NCI-H748 treated with DMSO at 0.1 percent for 48 hours (cell line): ENCODE data around the gene LBX2.
"Not testable (repeated sequence)": the region's sequence is repeated elsewhere in the genome, so short reads cannot be mapped to it uniquely, and the experiment has no call there.

ENCODE experiments used
- DNase-seq: peaks from one replicate; lab custom pipeline; 2025; lab: John Stamatoyannopoulos, UW

The LBX2 gene

DNA sequence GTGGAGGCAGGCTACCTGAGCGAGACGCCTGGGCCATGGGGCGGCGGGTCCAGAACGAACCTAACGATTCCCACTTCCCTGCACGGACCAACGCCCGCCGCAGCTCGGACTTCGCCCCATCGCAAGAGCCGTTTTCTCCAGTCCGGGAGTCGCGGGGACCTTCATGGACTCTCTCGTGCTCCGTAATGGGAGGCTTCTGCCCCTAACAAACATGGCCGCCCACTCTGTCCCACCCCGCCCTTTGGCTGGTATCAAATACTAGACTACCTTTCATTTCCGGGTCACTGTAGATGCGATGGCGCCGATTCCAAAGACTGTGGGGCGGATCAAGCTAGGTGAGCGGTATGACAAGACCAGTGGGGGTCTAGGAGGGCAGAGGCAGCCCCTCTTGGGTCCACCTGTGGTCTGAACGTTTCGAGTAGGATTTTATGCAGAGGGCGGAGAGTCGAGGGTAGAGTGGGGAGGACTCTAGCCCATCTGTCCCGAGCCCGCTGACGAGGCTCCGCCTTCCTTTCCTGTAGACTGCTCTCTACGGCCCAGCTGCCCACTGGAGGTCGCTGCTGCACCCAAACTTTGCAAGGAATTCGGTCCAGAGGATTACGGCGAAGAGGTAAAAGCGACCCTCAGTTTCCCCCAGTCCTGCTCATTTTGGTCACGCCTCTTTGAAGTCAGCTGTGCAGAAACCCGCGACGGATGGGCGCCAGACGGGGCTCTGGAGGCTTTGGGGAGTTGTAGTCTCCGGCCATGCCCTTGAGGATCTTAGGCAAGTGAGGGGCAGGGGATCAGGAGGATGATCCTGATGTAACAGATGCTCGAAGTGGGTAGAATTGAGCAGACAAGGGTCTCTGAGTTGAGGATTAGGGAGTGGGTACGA, 16.4 kb downstream of the LBX2 start, which contains the start of the genes CCDC142 and TTC31:
Gene CCDC142 (minus strand): TSS at position 198 of the 874 bp plus-strand sequence. CDS start 161 bp downstream, at position 37.
Gene TTC31 (plus strand): TSS at position 281 of the 874 bp plus-strand sequence. CDS start 15 bp downstream, at position 296.
- DNase-seq = peak; percentile 87

DNA sequence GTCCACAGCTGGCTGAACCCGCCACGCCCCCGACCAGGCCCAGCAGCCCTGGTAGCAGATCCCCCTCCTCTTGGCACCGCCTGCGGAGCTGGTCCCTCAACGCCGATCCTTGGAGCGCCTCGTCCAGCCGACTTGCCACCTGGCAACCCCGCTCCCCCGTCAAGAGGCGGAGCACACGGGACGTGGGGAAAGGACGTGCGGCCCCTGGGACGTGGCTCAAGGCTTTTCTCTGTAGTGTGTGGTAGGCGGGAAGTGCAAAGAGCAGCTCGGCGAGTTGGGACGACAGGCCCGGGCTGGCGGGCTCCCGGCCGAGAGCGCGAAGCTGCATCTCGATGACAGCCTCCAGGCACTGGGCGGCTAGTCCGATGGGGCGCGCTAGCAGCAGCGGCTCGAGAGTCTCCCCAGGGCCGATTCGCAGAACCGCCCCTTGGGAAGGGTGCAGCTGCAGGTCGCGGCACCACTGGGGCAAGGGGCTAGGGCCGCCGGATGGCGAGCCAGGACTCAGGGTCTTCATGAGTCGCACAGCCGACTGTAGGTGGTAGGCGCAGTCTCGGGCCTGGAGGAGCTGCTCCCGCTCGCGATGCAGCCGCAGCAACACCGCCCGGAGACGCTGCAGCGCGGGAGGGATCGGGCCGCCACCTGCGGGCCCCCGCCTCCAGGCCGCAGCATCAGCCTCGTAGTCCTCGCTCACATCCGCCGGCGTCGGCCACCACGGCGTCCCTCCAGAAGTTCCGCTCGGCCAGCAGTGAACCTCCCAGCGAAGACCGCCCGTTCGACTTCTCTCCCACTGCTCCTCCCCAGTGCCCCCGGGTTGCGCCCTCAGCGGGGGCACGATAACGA, 17.2 kb downstream of the LBX2 start:
- no peak for DNase-seq

DNA sequence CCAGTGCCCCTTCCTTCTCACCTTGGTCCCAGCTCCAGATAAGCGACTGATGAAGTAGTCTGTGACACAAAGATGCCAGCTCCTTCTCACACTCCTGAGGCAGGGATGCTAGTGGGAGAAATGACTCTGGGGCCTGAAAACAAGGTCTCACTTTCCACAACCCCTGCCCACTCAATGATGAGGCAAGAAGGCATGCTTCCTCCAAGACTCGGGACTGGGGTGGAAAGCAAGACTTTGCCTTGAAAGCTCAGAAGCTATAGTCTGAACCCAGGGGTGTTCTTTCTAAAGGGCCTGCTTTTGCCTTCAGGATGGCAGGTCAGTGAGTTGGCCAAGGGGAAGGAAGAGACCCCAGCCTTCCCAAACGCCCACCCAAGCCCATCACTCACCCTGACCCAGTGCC, 18.0 kb downstream of the LBX2 start:
- no peak for DNase-seq

DNA sequence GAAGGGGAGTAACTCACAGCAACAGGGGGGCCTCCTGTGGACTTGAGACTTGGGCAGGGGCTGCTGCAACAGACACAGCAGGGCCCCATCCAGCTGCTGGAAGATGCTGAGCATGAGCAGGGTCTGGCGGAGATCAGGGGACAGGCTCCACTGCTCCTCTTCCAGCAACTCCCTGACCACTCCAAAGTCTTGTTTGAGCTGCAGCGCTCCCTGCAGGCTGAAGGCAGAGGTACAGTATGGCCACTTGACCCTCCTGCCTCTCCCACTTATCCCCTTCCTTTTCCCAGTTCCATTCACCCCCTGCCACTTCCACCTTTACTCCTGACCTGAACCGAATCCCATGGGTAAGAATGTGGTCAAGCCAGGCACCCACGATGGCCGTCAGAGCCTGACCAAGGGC, 24.5 kb downstream of the LBX2 start:
- no peak for DNase-seq

DNA sequence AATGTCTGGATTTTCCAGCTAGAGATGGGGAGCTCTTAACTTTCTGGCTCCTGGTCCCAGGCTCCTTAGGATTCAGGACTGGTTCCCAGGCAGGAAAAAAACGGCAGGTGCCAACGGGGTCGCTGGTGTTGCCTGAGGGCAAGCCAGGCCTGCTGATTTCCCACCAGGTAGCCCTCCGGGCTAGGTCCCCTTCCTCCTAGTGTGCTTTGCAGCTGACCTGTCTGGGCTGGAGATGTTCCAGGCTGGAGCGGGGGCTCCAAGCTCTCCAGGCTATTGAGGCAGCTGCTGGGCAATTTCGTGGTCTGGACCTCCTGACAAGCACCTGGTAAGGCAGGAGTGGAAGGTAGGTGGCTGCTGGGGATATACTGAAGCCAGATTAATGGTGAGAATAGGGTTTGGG, 24.9 kb downstream of the LBX2 start:
- DNase-seq = no peak

DNA sequence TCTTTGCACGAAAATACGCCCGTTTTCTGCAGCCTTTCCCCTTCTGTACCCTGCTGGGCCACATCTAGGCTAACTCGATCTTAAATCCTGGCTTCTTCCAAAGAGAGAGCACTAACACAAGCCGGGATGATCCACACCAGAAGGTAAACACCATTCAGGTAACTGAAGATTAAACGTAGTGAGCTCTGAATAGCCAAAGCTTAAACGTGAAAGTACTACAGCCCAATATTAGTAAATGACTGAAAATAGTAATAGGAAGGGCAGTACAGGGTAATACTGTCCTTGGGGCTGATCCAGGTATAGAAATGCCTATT, 26.5 kb downstream of the LBX2 start:
- DNase-seq = no peak

DNA sequence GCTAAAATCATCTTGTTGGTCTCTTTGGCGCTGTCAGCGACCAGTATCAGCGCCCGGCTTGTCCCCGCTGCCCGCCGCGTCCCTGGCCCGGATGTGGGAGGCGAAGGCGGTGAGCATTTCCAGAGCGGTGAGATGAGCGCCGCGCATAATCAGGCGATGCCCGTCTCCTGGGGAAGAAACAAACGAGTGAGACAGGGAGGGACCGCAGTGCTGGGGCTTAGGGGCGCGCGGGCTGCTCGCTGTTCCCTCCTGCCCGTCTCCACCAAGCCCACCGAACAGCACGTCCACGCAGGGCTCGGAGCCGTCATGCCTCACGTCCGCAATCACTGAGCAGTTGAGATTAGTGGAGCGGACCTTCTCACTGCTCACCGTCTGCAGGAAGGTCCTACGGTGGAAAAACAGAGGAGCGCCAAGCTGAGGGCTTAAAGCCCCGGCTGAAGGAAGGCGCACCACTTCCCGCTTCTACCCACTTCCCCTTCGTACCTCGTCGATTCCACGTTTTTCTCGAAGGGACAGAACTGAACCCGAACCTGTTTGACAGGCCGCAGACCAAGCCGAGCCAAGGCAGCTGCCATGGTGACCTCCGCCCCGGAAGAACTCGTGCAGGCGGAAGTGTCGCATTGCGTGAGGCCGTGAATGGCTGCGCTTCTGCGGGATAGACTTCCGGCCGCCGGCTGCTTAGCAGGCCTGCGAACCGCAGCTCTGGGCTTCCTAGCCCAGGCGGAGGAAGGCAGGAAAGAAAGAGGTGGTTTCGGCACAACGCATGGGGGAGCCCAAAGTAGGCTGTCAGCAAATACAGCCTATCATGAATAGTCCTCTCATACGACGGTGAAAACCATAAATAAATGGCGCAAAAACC, 27.1 kb downstream of the LBX2 start, which contains the start of gene MRPL53:
Gene MRPL53 (minus strand): TSS at position 595 of the 859 bp plus-strand sequence. CDS start 20 bp downstream, at position 575.
- DNase-seq = peak; percentile 60

DNA sequence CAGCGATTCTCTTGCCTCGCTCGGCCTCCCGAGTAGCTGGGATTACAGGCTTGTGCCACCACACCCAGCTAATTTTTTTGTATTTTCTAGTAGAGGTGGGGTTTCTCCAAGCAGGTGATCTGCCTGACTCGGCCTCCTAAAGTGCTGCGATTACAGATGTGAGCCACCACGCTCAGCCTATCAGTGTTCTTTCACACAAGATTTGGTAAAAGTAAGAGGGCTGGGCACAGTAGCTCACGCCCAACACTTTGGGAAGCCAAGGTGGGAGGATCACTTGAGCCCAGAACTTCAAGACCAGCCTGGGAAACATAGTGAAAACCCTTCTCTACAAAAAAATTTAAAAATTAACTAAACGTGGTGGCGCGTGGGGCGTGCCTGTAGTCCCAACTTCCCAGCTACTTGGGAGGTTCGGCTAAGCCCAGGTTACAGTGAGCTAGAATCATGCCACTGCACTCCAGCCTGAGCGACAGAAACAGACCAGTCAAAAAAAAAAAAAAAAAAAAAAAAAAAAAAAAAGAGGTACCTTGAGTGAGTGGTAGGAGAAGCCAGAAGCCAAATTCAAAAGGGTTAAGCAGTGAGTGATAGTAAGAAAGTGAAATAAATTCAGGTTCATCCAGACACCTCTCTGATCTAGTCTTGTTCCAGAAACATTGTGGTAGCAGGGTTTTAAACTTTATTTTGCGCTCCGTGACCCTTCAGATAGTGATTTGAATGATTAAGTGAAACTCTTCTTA, 27.9 kb downstream of the LBX2 start:
- no peak for DNase-seq

DNA sequence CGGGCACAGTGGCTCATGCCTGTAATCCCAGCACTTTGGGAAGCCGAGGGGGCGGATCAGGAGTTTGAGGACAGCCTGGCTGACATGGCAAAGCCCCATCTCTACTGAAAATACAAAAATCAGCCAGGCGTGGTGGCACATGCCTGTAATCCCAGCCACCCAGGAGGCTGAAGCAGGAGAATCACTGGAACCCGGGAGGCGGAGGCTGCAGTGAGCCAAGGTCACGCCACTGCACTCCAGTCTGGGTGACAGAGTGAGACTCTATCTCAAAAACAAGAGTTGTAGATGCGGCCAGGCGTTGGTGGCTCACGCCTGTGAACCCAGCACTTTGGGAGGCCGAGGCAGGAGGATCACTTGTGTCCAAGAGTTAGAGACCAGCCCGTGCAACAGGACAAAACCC, 28.7 kb downstream of the LBX2 start:
- DNase-seq = not testable (repeated sequence)

DNA sequence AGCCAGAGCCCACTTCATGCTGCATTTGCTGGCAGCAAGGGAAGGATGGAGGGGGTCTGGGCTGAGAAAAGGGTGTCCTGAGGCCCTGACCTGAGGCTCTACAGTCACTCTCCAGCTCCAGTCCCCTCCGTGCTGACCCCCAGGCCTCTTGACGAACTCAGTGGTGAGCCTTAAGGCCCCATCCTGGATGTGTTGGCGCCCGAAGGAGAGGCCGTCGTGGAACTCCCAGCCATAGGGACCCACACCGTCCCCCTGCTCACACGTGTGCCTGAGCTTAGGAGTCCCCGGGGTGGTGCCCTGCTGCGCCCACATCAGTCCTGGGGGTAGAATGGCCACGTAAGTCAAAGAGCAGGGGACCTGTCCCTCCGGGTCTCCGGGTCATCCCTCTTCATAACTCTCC, 35.0 kb downstream of the LBX2 start:
- no peak for DNase-seq

DNA sequence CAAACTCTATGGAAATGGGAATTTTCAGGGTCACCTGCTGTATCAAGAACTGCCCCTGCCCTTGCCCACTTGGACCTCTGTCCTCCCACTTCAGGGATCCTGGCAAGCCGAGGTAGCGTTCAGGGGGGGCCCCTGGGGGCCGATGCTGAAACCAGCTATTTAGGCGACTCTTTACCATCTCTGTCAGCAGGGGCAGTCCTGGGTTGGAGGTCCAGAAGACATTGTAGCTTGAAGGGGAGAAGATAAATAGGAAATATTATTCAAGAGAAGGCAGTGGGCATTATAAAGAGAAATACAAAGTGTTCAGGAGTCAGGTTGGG, 36.7 kb downstream of the LBX2 start:
- DNase-seq = no peak

DNA sequence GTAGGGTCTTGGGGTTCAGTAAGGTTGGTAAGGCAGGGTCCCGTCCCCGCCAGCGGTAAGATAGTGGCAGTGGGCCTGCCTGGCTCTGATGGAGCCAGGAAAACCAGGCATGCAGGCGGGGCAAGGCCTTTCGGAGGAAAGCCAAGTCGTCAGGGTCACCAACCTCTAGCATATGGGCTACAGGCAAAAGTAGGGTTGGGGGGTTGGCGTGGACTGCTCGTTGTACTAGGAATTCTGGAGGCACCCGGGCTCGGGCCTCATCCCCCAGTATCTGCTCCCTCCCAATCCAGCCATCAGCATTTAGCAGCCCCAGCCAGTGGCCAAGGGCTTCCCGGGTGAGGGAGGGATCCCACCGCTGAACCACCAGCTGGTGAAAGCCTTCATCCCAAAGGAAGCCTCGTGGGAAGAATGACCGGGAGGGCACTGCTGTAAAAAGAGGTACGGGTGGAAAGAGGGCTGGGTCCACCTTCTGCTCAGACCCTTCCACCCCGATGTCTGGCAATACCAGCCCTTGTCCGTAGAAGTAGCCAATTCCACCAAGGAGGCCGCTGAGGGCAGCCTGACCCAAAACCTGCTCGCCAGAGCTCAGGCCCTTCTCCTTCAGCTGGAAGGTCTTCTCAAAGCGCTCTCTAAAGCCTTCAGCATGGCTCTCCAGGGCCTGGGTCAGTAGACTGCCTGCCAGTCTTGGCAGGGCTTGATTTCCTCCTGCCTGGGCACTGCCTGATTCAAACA, 37.2 kb downstream of the LBX2 start:
- DNase-seq = no peak

DNA sequence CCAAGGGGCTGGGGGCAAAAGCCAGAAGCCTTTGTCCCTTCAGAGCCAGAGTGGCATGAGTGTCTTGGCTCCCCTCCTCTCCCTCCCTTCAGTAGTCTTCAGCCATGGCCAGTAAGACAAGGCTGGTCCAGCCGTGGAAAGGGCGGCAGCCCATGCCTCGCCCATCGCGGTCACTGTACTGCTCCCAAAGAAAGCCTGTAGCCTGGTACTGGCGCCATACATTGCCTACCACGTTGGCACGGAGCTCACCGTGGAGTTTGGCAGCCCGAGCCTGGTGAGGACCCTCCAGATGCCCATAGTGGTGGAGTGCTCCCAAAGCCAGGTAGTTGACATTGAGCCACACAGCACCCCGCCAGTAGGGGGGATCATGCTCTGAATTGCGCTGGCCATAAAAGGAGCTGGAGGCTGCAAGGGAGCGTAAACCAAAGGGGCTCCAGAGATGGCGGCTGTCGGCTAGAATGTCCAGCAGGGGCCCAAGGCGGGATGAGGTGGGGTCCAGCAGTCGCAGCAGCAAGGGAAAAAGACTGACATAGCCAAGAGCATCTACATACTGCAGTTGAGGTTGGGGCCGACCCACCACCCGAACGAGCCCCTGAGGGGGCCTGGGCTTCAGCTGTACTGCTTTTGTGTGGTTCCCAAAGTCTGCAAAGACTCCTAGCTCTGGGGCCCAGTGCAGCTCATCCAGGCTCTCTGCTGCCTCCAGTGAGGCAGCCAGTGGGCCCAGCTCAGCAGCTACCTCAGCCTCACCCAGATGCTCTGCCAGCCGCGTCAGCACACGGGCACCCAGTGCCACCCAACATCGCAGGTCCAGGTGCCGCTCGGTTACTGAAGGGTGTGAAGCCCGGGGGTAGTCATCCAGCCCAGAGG, 38.0 kb downstream of the LBX2 start:
- DNase-seq = no peak

DNA sequence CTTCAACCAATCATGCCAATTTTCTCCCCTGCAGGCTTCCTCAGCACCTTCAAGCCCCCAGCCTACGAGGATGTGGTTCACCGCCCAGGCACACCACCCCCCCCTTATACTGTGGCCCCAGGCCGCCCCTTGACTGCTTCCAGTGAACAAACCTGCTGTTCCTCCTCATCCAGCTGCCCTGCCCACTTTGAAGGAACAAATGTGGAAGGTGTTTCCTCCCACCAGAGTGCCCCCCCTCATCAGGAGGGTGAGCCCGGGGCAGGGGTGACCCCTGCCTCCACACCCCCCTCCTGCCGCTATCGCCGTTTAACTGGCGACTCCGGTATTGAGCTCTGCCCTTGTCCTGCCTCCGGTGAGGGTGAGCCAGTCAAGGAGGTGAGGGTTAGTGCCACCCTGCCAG, 39.2 kb downstream of the LBX2 start:
- not testable (repeated sequence) for DNase-seq

DNA sequence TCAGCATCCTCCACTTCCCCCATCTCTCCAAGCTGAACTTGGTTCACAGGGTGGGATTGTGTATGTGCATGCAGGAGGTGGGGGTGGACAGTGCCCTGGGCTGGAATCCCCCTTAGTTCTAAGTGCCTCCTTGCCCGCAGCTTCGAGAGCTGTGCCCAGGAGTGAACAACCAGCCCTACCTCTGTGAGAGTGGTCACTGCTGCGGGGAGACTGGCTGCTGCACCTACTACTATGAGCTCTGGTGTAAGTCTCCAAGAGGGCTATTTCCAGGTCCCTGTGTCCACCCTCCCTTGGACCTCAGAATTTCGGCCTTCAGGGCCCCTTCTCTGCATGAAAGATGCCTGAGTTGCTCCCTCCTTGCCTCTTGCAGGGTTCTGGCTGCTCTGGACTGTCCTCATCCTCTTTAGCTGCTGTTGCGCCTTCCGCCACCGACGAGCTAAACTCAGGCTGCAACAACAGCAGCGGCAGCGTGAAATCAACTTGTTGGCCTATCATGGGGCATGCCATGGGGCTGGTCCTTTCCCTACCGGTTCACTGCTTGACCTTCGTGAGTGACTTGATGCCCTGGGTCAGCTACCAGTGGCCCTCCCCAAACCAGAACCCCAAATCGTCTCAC, 39.8 kb downstream of the LBX2 start:
- DNase-seq = not testable (repeated sequence)

DNA sequence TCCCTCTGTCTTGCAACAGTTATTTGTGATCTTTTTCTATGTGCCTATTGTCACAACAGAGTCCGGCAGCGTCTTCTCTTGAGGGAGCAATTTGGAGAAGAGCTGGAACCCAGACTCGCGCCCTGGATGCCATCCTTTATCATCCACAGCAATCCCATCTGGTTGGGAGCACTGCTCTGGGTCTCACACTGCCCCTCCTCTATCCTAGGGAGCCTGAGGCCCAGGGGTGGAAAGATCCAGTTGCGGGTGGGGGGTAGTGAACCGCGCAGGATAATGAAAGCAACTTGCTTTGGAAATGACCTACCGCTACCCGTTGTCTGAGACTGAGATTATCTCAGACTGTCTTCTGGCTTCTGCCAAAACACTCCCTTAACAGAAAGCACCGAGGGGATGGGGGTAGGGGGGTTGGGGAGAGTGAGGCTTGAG, 40.5 kb downstream of the LBX2 start:
- no peak for DNase-seq

DNA sequence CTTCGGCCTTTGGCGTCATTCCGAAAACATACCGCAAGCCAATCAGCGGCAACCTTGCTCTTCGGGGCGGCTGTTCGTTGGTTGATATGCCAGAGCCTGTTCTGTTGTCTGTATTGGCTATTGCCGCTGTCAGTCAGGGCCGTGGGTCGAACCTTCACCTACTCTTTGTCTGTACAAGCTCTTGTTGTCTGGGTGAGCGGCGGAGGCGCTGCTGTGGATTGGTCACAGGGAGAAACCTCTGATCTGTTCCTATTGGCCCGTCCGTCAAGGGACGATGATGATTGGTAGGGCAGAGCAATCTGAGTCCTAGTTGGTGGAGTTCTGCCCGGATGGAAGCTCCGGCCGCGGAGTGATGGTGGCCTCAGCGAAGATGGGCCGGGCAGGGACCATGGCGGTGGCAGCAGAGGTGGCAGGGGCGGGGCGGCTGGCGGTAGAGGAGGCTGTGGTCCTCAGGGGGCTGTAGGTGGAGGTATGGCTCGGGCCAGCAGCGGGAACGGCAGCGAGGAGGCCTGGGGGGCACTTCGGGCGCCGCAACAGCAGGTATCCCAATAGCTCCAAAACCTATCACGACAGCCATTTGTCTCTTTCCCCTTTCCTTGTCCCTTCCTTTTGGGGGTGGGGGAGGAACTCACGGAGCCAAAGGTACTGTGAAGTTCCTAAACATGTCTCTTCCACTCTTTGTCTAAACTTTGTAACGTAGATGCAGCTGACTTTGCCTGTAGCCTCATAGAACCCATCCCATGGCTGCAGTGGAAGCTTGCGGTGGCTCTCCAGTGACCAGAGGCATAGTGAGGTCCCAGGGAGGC, 41.1 kb downstream of the LBX2 start, which contains the start of gene WBP1:
Gene WBP1 (plus strand): TSS at position 307 of the 806 bp plus-strand sequence. CDS start 165 bp downstream, at position 472.
- peak; percentile 97 for DNase-seq

DNA sequence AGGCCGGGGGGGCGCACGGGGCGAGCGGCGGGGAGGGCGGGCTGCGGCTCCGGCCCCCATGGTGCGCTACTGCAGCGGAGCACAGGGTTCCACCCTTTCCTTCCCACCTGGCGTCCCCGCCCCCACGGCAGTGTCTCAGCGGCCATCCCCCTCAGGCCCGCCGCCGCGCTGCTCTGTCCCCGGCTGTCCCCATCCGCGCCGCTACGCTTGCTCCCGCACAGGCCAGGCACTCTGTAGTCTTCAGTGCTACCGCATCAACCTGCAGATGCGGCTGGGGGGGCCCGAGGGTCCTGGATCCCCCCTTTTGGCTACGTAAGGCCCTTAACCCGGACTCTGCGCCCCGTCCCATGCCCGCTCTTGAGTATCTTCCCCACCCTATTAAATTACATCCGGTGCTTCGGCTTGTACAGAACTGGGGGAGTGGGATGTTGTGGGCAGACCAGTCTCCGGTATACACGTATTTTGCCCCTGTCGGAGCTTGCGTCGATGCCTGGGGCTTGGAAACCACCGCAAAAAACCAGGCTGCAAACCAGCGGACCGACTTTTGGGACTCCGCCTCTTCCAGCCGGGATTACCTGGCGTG, 41.8 kb downstream of the LBX2 start:
- peak; percentile 57 for DNase-seq
